GM19438 (cell line): ENCODE measurements around the gene ANAPC2.
A peak's percentile ranks its signal among the peaks of the same experiment; 100 is the strongest.

Source experiments
- ATAC-seq: cut with Tn5 transposase; IDR thresholded peaks from one replicate; pipeline ENCODE4 v1.9.1; 2021; ENCODE audit warnings: low read depth; ENCODE audit not compliant: unreplicated experiment

Gene ANAPC2

GRCh38 chr9:137165250-137165836, 23.0 kb downstream of the ANAPC2 start:
- ATAC-seq = no peak

DNA sequence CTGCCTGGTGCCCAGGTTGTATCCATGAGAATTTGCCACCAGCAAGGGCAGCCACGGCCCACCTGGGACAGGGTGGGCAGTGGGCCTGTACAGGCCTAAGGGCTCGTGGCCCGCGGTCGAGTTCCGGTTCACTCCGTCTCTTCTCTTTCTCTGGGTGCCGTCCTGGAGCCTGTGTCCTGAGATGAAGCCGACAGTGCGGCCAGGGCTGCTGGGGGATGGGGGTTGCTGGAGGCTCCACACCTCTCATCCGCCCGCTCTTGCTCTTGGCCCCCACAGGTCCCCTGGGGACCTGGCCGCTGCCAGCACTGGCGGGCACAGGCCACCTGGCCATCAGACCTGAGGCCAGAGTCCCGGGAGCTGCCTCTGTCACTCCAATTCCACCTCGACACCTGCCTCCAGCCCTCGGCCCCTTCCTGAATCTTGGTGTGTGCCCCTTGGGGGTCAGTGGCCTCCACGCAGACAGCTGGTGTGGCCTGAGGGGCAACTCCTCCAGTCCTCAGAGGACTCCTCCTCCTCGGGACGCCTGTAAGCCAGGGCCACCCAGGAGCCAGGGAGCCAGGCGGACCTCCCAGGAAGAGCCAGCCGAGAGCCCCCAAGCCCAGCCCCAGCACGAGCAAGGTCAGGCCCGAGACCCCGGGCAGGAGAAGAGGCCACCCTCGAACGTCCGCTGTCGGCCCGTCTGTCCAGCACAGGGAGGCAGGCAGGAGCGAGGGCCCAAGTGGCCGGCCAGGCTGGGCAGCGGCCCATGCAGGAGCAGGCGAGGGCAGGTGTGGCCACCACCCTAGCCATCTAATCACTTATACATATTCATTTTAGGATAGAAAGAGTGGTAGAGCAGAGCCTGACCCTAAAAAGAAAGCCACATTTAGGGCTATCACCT, 23.8 kb downstream of the ANAPC2 start:
- no peak for ATAC-seq

DNA sequence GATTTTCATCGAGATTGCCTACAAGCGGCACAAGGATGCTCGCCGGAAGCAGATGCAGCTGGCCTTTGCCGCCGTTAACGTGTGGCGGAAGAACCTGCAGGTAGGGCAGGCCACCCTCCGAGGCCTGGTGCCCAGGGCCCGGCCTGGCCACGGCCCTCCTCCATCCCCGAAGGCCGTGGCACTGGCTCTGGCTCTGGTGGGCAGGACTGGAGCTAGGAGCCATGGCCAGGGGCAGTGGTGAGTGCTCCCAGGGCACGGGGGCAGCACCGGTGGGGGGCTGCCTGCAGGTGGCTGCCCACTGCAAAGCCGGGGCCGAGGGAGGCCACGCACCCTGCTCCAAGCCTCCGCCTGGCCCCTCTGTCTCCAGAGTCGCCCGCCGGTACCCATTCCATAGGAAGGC, 24.6 kb downstream of the ANAPC2 start:
- ATAC-seq = no peak

DNA sequence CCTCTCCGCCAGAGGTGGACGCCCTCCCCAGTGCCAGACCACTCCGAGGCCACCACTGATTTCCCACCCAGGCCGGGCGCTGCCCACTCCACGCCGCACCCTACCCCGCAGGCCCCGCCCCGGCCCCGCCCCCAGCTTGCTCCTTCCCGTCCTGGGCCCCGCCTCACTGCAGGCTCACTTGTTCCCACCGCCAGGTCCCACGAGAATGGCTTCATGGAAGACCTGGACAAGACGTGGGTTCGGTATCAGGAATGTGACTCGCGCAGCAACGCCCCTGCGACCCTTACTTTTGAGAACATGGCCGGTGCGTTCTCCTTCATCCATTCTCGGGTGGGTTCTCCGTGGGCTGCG, 25.0 kb downstream of the ANAPC2 start:
- no peak for ATAC-seq

DNA sequence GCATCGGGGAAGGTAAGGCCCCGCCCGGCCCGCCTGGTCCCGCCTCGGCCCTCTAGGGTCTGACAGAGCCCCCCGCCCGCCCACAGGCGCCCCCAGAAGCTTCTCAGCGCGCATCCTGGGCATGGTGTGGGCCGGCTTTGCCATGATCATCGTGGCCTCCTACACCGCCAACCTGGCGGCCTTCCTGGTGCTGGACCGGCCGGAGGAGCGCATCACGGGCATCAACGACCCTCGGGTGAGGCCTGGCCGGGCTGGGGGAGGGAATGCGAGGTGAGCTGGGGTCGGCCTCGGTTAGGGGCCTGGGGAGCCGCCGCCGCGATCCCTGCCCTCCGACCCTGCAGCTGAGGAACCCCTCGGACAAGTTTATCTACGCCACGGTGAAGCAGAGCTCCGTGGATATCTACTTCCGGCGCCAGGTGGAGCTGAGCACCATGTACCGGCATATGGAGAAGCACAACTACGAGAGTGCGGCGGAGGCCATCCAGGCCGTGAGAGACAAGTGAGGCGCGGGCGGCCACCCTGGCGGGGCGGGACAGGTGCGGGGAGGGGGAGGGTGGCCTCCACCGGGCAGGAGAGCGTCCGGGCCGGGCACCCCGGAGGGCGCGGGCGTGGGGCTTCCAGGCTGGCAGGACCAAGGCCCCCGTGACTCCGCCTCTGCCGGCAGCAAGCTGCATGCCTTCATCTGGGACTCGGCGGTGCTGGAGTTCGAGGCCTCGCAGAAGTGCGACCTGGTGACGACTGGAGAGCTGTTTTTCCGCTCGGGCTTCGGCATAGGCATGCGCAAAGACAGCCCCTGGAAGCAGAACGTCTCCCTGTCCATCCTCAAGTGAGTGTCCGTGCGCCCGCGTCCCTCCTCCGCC, 25.6 kb downstream of the ANAPC2 start:
- ATAC-seq = no peak

DNA sequence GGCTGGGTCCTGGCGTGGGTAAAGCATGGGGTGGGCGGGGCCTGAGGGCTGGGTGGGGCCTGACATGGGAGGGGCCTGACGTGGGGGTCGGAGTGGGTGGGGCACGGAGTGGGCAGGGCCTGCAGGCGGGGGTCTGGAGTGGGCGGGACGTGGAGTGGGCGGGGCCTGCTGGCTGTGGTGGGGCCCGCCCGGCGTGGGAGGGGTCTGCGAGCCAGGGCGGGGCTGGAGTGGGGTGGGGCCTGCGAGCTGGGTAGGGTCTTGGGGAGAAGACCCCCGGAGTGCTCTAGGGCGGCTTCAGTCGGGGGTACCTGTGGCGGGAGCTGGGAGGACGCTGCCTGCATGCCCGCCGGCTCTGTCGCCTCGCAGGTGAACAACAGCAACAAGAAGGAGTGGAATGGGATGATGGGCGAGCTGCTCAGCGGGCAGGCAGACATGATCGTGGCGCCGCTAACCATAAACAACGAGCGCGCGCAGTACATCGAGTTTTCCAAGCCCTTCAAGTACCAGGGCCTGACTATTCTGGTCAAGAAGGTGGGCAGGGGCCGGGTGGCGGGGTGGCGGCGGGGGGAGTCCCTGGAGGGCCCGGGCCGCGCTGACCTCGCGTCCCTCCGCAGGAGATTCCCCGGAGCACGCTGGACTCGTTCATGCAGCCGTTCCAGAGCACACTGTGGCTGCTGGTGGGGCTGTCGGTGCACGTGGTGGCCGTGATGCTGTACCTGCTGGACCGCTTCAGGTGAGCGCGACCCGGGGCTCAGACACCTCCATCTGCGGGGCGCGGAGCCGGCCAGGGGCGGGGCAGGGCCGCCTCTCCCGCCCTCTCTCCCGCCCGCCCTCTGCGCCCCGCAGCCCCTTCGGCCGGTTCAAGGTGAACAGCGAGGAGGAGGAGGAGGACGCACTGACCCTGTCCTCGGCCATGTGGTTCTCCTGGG, 26.5 kb downstream of the ANAPC2 start:
- no peak for ATAC-seq

GRCh38 chr9:137160716-137161557, 27.4 kb downstream of the ANAPC2 start:
- ATAC-seq = no peak

GRCh38 chr9:137160054-137160425, 28.3 kb downstream of the ANAPC2 start:
- ATAC-seq = no peak

DNA sequence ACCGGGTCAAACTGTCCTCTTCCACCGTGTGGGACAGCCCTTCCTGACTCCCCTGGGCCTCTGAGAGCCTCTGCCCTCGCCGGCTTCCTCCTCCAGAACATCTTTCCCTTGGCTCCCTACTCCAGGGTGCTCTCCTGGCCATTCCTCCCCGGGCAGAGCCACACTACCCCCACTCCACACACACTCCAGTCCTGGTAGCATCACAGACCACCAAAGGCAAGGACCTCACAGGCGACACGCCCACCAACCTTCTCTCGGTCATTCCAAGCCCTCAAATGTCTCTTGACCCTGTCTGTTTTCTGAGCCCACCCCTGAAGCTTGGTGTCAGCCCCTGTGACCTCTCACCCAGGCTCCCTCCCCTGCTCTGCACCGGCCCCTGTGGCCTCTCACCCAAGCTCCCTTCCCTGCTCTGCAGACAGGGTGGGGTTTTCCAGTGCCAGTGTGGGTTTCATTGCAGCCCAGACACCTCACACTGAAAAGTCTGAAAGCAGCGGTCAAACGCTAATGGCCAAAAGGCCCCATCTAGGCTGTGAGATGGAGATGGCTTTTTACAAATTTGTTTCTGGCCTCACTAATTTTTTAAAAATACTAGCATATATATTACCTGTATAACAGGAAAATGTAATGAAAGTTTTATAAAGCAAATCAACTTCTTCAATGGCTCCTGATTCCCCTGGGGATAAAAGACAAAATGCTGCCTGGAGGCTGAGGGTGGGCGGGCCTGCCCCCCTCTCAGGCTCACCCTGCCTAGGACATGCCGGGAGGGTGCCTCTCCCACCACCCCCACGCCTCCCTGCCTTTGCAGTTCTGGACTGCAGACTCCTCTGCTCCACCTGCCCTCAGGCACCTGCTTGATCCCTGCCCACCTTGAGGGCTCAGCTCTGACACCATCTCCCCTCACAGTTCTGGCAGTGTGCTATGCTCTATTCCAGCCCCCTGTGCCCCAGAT, 29.0 kb downstream of the ANAPC2 start:
- no peak for ATAC-seq

- no peak for ATAC-seq
Measured at GRCh38 chr9:137158625-137159024, 29.7 kb downstream of the ANAPC2 start.

- no peak for ATAC-seq
Measured at GRCh38 chr9:137157618-137158415, 30.5 kb downstream of the ANAPC2 start.

GRCh38 chr9:137156567-137157375, 31.6 kb downstream of the ANAPC2 start:
- no peak for ATAC-seq

- no peak for ATAC-seq
Measured at GRCh38 chr9:137152844-137153405, 35.4 kb downstream of the ANAPC2 start.

- peak; percentile 41 for ATAC-seq
Measured at GRCh38 chr9:137150617-137151457, 37.5 kb downstream of the ANAPC2 start.

- ATAC-seq = peak; percentile 11
Measured at GRCh38 chr9:137149942-137150616, 38.3 kb downstream of the ANAPC2 start.
